GM21825 (cell line): ENCODE data around the gene GSE1.

ENCODE experiments used
- ATAC-seq: cut with Tn5 transposase; IDR thresholded peaks from one replicate; pipeline ENCODE4 v1.9.1; 2021; ENCODE audit warnings: mild to moderate bottlenecking, moderate library complexity; ENCODE audit not compliant: unreplicated experiment

GSE1 gene

GRCh38 chr16:85573696-85574641 is 39.2 kb upstream of the GSE1 start:
- ATAC-seq: no peak

- ATAC-seq: no peak
Measured at GRCh38 chr16:85574672-85575475, 38.2 kb upstream of the GSE1 start.

- no peak for ATAC-seq
Measured at GRCh38 chr16:85575920-85576319, 37.2 kb upstream of the GSE1 start.

- no peak for ATAC-seq
Measured at GRCh38 chr16:85576944-85577343, 36.2 kb upstream of the GSE1 start.

- no peak for ATAC-seq
Measured at GRCh38 chr16:85577899-85578598, 35.1 kb upstream of the GSE1 start.

- ATAC-seq: no peak
Measured at GRCh38 chr16:85578599-85578948, 34.5 kb upstream of the GSE1 start.

- no peak for ATAC-seq
Measured at GRCh38 chr16:85579191-85579590, 33.9 kb upstream of the GSE1 start.

- ATAC-seq: no peak
Measured at GRCh38 chr16:85579923-85580580, 33.1 kb upstream of the GSE1 start.

GRCh38 chr16:85580684-85581083 is 32.4 kb upstream of the GSE1 start:
- no peak for ATAC-seq

- no peak for ATAC-seq
Measured at GRCh38 chr16:85582229-85582991, 30.7 kb upstream of the GSE1 start.

GRCh38 chr16:85583491-85584181 is 29.5 kb upstream of the GSE1 start:
- ATAC-seq: no peak

GRCh38 chr16:85584267-85584666 is 28.9 kb upstream of the GSE1 start:
- no peak for ATAC-seq

GRCh38 chr16:85584819-85585282 is 28.3 kb upstream of the GSE1 start:
- ATAC-seq: no peak

- ATAC-seq: no peak
Measured at GRCh38 chr16:85585711-85586110, 27.4 kb upstream of the GSE1 start.

GRCh38 chr16:85586380-85587104 is 26.6 kb upstream of the GSE1 start:
- no peak for ATAC-seq

- no peak for ATAC-seq
Measured at GRCh38 chr16:85587762-85588556, 25.2 kb upstream of the GSE1 start.

GRCh38 chr16:85588562-85589503 is 24.3 kb upstream of the GSE1 start:
- ATAC-seq: no peak
